DND-41 (cell line): ENCODE data around the gene ZBTB21.

Source experiments
- ATAC-seq: fragments of 200-7000 bp; cut with Tn5 transposase; 3 replicates; pipeline ENCODE4 v1.9.1; 2021; ENCODE audit warnings: low read depth; ENCODE audit not compliant: insufficient read depth
- DNase-seq: peaks from one replicate; pipeline ENCODE4 v3.0.0-alpha.2; 2020
- H2AFZ ChIP-seq: 2 replicates; pipeline ENCODE4 v1.6.0; 2012; ENCODE audit warnings: low read depth, low read length
- H3K27ac ChIP-seq: 2 replicates; pipeline ENCODE4 v1.5.1; 2012; ENCODE audit warnings: low read length, inconsistent platforms
- H3K27me3 ChIP-seq: fragments of 200-600 bp; sonication (generic); 2 replicates; pipeline ENCODE4 v1.6.0; 2012; ENCODE audit warnings: low read length, mild to moderate bottlenecking, inconsistent platforms; ENCODE audit not compliant: insufficient read depth, poor library complexity
- H3K36me3 ChIP-seq: 2 replicates; pipeline ENCODE4 v1.5.1; 2012; ENCODE audit warnings: low read length, inconsistent platforms; ENCODE audit not compliant: insufficient read depth
- H3K4me1 ChIP-seq: 2 replicates; pipeline ENCODE4 v1.5.1; 2012; ENCODE audit warnings: mild to moderate bottlenecking, low read length; ENCODE audit not compliant: insufficient read depth
- H3K4me2 ChIP-seq: 2 replicates; pipeline ENCODE4 v1.6.0; 2012; ENCODE audit warnings: mild to moderate bottlenecking, moderate library complexity, low read length, inconsistent platforms; ENCODE audit not compliant: insufficient read depth
- H3K4me3 ChIP-seq, 2 experiments: fragments of 200-600 bp in 1 of 2; shearing (Covaris generic) in 1 of 2; 2 replicates each; pipeline ENCODE4 v1.5.1; 2012 to 2016; ENCODE audit warnings: inconsistent platforms in 2 of 2, low read length in 2 of 2, mild to moderate bottlenecking in 2 of 2, low read depth in 1 of 2, moderate library complexity in 1 of 2
- H3K79me2 ChIP-seq: 2 replicates; pipeline ENCODE4 v1.6.0; 2012; ENCODE audit warnings: low read length, inconsistent platforms; ENCODE audit not compliant: insufficient read depth
- H3K9ac ChIP-seq: 2 replicates; pipeline ENCODE4 v1.6.0; 2012; ENCODE audit warnings: low read depth, mild to moderate bottlenecking, inconsistent platforms, low read length, moderate library complexity
- H3K9me3 ChIP-seq: 2 replicates; pipeline ENCODE4 v1.5.1; 2012; ENCODE audit warnings: low read length, moderate library complexity, mild to moderate bottlenecking, inconsistent platforms; ENCODE audit not compliant: insufficient read depth, severe bottlenecking
- H4K20me1 ChIP-seq: 2 replicates; pipeline ENCODE4 v1.6.0; 2012; ENCODE audit warnings: low read length; ENCODE audit not compliant: insufficient read depth
- CTCF ChIP-seq: IDR thresholded peaks from 2 replicates; pipeline ENCODE4 v1.5.1; 2012; ENCODE audit warnings: borderline replicate concordance, low read length, moderate library complexity, mild to moderate bottlenecking; ENCODE audit not compliant: poor library complexity, severe bottlenecking; ENCODE audit errors: extremely low read depth
- EZH2 ChIP-seq: IDR thresholded peaks from 3 replicates; pipeline ENCODE4 v1.6.1; 2012; ENCODE audit warnings: borderline replicate concordance, low read depth, mild to moderate bottlenecking, moderate library complexity, low read length, inconsistent platforms; ENCODE audit not compliant: severe bottlenecking

Gene ZBTB21

DNA sequence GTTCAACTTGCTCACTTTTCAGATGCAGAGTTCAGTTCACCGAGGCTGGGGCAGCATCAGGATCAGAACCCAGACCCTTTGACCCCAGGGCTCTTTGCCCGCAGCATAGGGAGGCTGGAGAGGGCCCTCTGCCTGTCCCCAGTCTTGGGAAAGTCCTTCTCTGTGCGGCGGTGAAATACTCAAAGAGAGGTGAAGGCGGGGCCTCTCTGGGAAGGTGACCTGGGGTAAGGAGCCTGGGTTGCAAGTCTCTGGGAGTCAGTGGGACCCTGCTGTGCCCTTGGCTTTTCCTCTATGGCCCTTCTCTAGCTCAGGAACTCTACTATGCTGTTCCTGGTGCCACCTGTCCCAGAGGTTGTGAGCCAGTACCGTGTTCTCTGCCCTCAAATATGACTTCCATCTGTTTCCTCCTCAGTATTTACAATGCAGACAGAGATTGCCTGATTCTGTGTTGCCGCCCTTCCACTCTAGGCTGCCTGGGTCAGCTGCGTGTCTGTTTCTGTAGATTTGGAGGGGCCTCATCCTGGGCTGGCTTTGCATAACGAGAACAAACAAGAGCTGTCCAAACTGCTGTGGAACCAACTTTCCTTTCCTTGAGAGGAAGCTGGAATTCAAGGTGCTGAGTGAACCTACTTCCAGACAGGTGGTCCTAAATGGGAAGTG lies 18.7 kb upstream of the ZBTB21 start:
- Histone ChIP-seq H3K79me2 (no peaks in the 10 kb centered on the region), H3K9ac (no peak overlapping the region), H3K4me2 (no peak overlapping the region), H3K4me1 (no peaks in the 10 kb centered on the region), H3K9me3 (no peaks in the 10 kb centered on the region), H3K4me3 (no peak overlapping the region), H2AFZ (no peak overlapping the region), H3K27me3 (no peaks in the 10 kb centered on the region), H3K27ac (no peak overlapping the region), H4K20me1 (no peaks in the 10 kb centered on the region; the same call in 1 of the 2 replicates), H3K36me3 (no peaks in the 10 kb centered on the region)
- no peak for ATAC-seq
- no peak for TF ChIP-seq EZH2
- no peak for TF ChIP-seq CTCF
- DNase-seq, result no peak

DNA sequence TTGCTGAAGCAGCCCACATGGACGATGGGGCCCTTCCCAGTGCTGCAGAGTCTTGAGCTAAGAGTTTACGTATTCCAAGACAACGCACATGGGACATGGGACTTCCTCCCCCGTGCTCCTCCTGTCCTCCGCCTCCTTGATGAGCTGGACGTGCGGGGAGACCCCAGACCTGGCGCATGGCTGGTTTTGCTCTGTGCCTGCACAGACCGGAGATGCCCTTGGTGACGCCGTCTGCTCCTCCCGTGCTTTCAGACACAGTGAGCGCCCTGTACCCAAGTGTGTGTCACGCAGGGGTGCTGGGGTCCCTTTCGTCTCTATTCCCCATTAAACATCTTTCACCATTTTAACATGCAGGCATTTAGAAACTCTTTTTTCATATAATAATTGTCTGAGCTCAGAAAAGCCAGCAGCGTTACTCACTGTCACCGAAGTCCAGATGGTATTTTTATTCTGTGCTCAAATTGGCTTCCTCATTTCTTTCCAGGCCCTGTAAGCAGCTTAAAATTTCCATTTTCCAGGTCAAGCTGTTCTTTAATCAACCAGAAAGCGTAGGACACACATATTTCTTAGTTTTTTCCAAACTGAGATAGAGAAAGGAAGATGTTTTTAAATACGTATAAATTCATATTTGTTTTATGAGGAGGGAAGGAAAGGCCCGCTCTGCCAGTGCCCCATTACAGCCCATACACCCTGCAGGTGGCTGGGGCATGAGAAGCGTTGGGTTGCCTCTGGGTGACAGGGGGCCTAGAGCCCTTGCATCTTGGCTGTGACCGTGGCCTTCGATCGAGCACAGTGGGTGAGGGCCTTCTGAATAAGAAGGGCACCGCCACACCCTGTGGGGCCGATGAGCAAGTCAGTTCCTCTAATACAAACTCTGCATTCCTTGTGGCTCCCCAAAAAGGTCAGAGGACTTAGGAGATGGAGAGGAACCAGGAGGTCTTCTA lies 17.9 kb upstream of the ZBTB21 start:
- Histone ChIP-seq H3K9ac (no peak overlapping the region), H3K9me3 (no peaks in the 10 kb centered on the region), H3K36me3 (no peaks in the 10 kb centered on the region), H3K4me1 (no peaks in the 10 kb centered on the region), H3K4me3 (no peak overlapping the region), H3K4me2 (no peak overlapping the region), H3K27me3 (no peaks in the 10 kb centered on the region), H4K20me1 (no peaks in the 10 kb centered on the region; the same call in 1 of the 2 replicates), H3K27ac (no peak overlapping the region), H2AFZ (no peak overlapping the region), H3K79me2 (no peaks in the 10 kb centered on the region)
- DNase-seq, result no peak
- peak; percentile 38; the same call in 2 of the 3 replicates for ATAC-seq
- TF ChIP-seq EZH2 (no peak), CTCF (no peak)

DNA sequence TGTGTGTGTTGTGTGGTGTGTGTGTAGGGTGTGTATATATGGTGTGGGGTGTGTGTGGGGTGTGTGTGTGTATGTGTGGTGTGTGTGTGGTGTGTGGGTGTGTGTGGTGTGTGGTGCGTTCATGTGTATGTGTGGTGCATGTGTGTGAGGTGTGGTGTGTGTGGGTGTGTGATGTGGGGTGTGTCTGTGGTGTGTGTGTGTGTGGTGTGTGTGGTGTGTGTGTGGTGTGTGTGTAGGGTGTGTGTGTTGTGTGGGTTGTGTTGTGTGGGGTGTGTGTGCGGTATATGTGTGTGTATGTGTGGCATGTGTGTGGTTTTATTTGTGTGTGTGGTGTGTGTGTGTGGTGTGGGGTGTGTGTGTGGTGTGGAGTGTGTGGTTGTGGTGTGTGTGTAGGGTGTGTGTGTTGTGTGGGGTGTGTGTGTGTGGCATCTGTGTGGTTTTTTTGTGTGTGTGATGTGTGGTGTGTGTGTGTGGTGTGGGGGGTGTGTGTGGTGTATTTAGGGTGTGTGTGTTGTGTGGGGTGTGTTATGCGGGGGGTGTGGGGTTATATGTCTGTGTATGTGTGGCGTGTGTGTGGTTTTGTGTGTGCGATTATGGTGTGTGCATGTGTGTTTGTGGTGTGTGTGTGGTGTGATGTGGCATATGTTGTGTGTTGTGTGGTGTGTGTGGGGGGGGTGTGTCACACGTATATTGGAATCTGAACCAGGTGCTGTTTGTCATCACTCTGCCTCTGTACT lies 17.1 kb upstream of the ZBTB21 start:
- no peak; the same call in 2 of the 3 replicates for ATAC-seq

More for the DNA sequence above, 17.1 kb upstream of the ZBTB21 start:
- TF ChIP-seq CTCF (no peak), EZH2 (no peak)
- H3K27ac ChIP-seq, result no peak overlapping the region
- no peaks in the 10 kb centered on the region for H3K79me2 ChIP-seq
- no peak overlapping the region for H3K4me2 ChIP-seq
- H3K27me3 ChIP-seq, result no peaks in the 10 kb centered on the region
- no peaks in the 10 kb centered on the region for H3K9me3 ChIP-seq
- H4K20me1 ChIP-seq, result no peaks in the 10 kb centered on the region; the same call in 1 of the 2 replicates
- H3K36me3 ChIP-seq, result no peaks in the 10 kb centered on the region
- H3K9ac ChIP-seq, result no peak overlapping the region
- no peak overlapping the region for H3K4me3 ChIP-seq
- no peaks in the 10 kb centered on the region for H3K4me1 ChIP-seq
- DNase-seq, result no peak
- no peak overlapping the region for H2AFZ ChIP-seq
